ENCODE measurements around the gene STK32B. TPM values are rescaled to one million over a fixed set of nuclear protein-coding genes. Genes with fewer than 3 reads are reported as not detected.

The STK32B gene
- total RNA-seq, 1 experiment from 2014 or later: not detected

- BruUV-seq (replicated peaks): no TSS peak
- CTCF ChIA-PET: no interaction called here
- intact Hi-C loops (cut with micrococcal nuclease; ENCODE audit: unreplicated experiment): no loop called here
- no peak for TF ChIP-seq CTCF (IDR thresholded peaks at IDR 0.05; ENCODE audit: unreplicated experiment)
- no peaks in the 10 kb centered on the region for H3K36me3 Mint-ChIP-seq (ENCODE audit: insufficient read depth, unreplicated experiment)
- H3K4me3 Mint-ChIP-seq (ENCODE audit: low read depth, unreplicated experiment): no peak overlapping the region
- peaks cover 19% of the 10 kb centered on the region for H3K9me3 Mint-ChIP-seq (ENCODE audit: low read depth, unreplicated experiment)
- DNase-seq: no peak
- H3K27me3 Mint-ChIP-seq (ENCODE audit: unreplicated experiment): no peaks in the 10 kb centered on the region
- no peaks in the 10 kb centered on the region for H3K4me1 Mint-ChIP-seq (ENCODE audit: low read depth, unreplicated experiment)
- H3K27ac Mint-ChIP-seq (ENCODE audit: unreplicated experiment): no peak overlapping the region
Measured at GRCh38 chr4:5422195-5422594, 370.9 kb downstream of the STK32B start.

GRCh38 chr4:5423670-5424069 is 372.4 kb downstream of the STK32B start:
- intact Hi-C loops (cut with micrococcal nuclease; ENCODE audit: unreplicated experiment): no loop called here
- DNase-seq: no peak
- TF ChIP-seq CTCF (IDR thresholded peaks at IDR 0.05; ENCODE audit: unreplicated experiment): no peak
- H3K36me3 Mint-ChIP-seq (ENCODE audit: insufficient read depth, unreplicated experiment): no peaks in the 10 kb centered on the region
- H3K27ac Mint-ChIP-seq (ENCODE audit: unreplicated experiment): no peak overlapping the region
- CTCF ChIA-PET: no interaction called here
- H3K9me3 Mint-ChIP-seq (ENCODE audit: low read depth, unreplicated experiment): peaks cover 13% of the 10 kb centered on the region
- no peaks in the 10 kb centered on the region for H3K4me1 Mint-ChIP-seq (ENCODE audit: low read depth, unreplicated experiment)
- no TSS peak for BruUV-seq (replicated peaks)
- H3K27me3 Mint-ChIP-seq (ENCODE audit: unreplicated experiment): no peaks in the 10 kb centered on the region
- no peak overlapping the region for H3K4me3 Mint-ChIP-seq (ENCODE audit: low read depth, unreplicated experiment)

- H3K9me3 Mint-ChIP-seq (ENCODE audit: low read depth, unreplicated experiment): peaks cover 11% of the 10 kb centered on the region
- H3K4me3 Mint-ChIP-seq (ENCODE audit: low read depth, unreplicated experiment): no peak overlapping the region
- DNase-seq: no peak
- H3K27me3 Mint-ChIP-seq (ENCODE audit: unreplicated experiment): no peaks in the 10 kb centered on the region
- H3K27ac Mint-ChIP-seq (ENCODE audit: unreplicated experiment): no peak overlapping the region
- CTCF ChIA-PET: no interaction called here
- no peaks in the 10 kb centered on the region for H3K4me1 Mint-ChIP-seq (ENCODE audit: low read depth, unreplicated experiment)
- no TSS peak for BruUV-seq (replicated peaks)
- H3K36me3 Mint-ChIP-seq (ENCODE audit: insufficient read depth, unreplicated experiment): no peaks in the 10 kb centered on the region
- intact Hi-C loops (cut with micrococcal nuclease; ENCODE audit: unreplicated experiment): no loop called here
- no peak for TF ChIP-seq CTCF (IDR thresholded peaks at IDR 0.05; ENCODE audit: unreplicated experiment)
Measured at GRCh38 chr4:5424211-5424610, 372.9 kb downstream of the STK32B start.

- CTCF ChIA-PET: no interaction called here
- Mint-ChIP-seq H3K4me3 (ENCODE audit: low read depth, unreplicated experiment) (no peak overlapping the region), H3K9me3 (ENCODE audit: low read depth, unreplicated experiment) (peaks cover 11% of the 10 kb centered on the region), H3K36me3 (ENCODE audit: insufficient read depth, unreplicated experiment) (no peaks in the 10 kb centered on the region), H3K27me3 (ENCODE audit: unreplicated experiment) (no peaks in the 10 kb centered on the region), H3K4me1 (ENCODE audit: low read depth, unreplicated experiment) (no peaks in the 10 kb centered on the region), H3K27ac (ENCODE audit: unreplicated experiment) (no peak overlapping the region)
- BruUV-seq (replicated peaks): no TSS peak
- no peak for DNase-seq
- TF ChIP-seq CTCF (IDR thresholded peaks at IDR 0.05; ENCODE audit: unreplicated experiment): no peak
- intact Hi-C loops (cut with micrococcal nuclease; ENCODE audit: unreplicated experiment): no loop called here
Measured at GRCh38 chr4:5424901-5425300, 373.6 kb downstream of the STK32B start.

GRCh38 chr4:5429747-5430146 is 378.5 kb downstream of the STK32B start:
- no peaks in the 10 kb centered on the region for H3K4me1 Mint-ChIP-seq (ENCODE audit: low read depth, unreplicated experiment)
- H3K9me3 Mint-ChIP-seq (ENCODE audit: low read depth, unreplicated experiment): peaks cover 10% of the 10 kb centered on the region
- TF ChIP-seq CTCF (IDR thresholded peaks at IDR 0.05; ENCODE audit: unreplicated experiment): no peak
- BruUV-seq (replicated peaks): no TSS peak
- no peak overlapping the region for H3K4me3 Mint-ChIP-seq (ENCODE audit: low read depth, unreplicated experiment)
- intact Hi-C loops (cut with micrococcal nuclease; ENCODE audit: unreplicated experiment): no loop called here
- DNase-seq: no peak
- CTCF ChIA-PET: no interaction called here
- no peaks in the 10 kb centered on the region for H3K27me3 Mint-ChIP-seq (ENCODE audit: unreplicated experiment)
- H3K27ac Mint-ChIP-seq (ENCODE audit: unreplicated experiment): no peak overlapping the region
- H3K36me3 Mint-ChIP-seq (ENCODE audit: insufficient read depth, unreplicated experiment): no peaks in the 10 kb centered on the region
